HG02678 (cell line): Measurements from ENCODE around the gene PAX6.

Experiments used
- ATAC-seq: cut with Tn5 transposase; IDR thresholded peaks from one replicate; pipeline ENCODE4 v1.9.1; 2021; ENCODE audit warnings: mild to moderate bottlenecking, moderate library complexity; ENCODE audit not compliant: unreplicated experiment

Gene PAX6

DNA sequence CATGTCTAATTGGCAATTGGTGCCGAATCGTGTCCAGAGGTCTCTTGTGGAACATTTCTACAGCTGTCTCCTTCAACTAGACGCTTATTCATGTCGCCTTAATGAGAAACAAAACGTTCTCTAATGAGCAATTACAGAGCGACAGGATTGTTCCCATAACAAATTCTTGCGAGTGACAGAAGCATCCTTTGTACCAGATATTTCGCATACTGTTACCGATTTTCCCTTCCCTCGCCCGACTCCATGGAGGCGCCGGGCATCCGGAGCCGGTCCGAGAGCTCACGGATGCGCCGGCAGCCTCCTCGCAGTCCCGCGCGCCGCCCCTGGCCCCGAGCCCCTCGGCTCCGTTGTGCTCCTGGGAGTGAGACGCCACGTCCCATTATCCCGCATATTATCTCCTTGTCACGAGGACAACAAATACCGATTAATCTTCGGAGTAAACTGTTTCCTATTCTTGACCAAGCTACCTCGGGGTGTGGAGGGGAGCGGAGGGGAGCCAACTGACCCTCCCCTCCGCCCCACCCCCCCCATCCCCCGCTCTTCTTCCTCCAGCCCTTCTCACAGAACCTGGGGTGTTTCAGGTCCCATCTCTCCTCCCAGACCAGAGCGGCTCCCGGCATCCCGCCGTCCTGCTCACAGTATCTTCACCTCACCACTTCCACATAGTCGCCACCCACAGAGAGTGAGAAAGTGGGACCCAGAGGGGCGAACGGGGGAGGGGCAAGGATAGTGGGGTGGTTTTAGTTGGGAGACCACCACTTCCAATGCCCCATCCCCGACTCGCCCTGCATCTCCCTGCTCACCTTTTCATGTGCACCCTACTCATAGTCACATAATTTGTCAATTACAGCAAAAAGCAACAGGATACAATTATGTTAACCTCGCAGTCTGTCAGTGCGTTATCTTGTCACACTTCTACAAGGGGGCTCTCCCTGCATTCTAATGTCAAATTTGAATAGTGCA lies 11.4 kb downstream of the PAX6 start:
- no peak for ATAC-seq

DNA sequence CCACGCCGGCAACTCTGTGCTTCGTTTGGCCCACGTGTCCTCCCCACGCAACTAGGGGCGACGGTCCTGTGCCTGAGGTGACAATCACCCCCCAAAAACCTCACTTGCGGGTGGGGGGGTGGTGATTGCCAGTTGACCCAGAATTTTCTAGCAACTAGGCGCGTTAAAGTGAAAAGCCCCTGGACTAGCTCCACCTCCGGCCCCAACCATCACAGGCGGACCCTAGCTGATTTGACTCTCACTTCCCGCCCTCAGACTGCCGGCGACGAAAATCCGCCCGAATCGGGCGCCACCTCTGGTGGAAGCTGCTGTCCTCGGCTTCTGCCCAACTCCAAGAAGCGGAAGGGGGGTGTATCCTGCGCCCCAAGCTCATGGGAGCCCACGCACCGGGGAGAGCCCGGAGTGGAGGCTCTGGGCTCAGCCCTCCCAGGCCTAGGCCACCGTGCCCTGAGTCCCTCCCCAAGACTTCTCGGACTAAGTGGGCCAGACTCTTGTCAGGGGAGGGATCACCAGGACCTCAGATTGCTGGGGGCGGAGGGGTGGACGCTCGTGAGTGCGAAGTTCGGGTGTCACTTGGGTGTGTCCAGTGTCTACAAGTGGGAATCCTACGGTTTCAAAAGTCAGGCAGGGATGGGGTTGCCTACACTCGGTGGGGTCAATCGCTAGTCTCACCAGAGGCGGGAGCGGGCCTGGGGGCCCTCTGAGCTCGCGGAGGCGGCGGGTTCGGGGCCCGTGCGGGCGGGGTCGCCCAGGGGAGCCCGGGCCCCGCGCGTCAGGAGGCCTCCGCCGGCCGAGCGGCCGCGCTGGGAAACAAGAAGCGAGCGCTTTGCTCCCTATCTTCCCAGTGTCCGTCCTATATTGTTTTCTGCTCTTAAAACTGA lies 12.3 kb downstream of the PAX6 start:
- ATAC-seq, result no peak

DNA sequence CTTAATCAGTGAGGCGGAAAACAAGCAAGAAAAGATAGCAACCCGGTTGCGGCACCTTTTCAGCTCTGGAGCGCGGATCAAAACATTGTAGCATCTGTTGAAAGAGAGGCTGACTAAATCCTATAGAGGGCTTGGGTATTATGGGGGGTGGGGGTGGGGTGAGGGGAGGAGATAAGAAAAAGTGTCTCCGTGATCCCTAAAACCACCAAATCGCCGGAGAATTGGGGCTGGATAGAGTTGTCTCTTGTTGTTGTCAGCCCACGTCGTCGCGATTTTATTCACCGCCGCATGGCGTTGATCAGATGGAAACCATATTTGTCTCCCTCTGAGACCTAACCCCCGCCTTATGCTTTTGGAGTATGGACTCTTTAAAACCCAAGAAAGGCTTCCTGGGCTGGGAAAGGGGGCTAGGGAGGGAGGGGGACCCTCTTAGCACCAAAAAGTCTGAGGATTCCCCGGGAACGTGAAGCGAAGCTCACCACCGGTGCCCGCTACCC lies 13.0 kb downstream of the PAX6 start:
- ATAC-seq, result no peak

DNA sequence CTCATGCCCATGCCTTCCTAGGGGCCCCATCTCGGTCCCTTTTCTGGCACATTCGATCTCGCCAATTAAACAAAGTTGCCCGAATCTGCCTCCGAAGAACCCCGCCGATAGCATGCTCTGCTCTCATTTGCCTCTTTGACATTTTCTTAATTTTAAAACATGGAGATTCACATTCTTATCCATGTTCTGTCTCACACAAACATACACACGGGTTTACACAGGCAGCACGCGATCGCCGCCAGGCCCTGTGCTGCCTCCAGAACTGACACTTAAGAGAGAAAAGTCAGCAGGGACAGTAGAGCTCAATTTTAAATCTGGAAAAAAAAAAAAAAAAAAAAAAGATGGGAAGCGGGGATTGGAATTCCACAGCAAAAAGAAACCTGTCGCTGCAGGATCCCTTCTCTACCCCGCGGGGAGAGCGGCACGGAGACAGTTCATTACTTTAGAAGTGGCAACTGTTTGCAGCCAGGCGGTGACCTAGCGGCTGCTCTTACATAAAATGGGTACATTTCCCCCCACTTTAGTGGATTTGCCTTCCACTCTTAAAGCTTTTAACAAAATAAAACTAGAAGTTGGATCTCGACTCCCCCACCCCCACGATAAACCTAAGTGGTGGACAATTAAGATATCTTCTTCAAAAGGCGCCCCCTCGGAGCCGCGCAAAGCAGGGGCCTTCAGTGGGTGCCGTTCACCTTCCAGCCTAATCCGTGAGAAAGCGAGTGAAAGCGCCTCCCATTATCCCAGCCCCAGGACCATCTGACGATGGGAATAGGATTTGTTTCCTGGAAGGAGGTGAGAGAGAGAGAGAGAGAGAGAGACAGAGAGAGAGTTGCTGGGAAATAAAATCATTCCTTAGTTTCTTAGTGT lies 13.7 kb downstream of the PAX6 start:
- no peak for ATAC-seq

DNA sequence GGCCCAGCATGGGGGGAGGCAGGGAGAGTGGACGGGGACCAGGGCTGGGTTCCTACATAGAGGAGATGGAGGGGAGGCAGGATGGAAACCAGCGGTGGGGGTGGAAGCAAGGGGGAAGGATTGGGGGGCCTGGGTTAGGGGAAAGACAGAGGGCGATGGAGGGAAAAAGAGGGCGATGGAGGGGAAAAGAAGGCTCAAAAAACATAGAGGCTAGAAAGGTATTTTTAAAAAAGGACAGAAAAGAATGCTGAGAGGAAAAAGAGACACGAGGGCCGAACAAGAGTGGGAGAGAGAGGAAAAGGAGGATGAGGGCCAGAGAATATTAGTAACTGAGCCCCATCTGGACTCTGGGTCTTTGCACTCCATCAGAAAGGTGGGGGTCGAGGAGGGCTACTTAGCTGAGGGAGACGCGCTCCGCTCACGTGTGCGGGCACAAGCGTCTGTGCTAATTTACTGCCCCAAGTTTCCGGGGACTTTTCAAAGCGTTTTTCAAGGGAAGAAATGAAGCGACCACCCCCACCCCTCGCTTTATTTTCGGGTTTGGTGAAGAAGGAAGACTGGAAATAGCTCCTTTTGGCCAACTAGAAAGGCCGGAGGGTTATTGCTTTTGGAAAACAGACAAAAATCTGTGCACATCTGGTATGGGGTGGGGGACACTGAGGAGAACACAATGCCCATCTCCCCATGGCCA lies 14.5 kb downstream of the PAX6 start:
- no peak for ATAC-seq

DNA sequence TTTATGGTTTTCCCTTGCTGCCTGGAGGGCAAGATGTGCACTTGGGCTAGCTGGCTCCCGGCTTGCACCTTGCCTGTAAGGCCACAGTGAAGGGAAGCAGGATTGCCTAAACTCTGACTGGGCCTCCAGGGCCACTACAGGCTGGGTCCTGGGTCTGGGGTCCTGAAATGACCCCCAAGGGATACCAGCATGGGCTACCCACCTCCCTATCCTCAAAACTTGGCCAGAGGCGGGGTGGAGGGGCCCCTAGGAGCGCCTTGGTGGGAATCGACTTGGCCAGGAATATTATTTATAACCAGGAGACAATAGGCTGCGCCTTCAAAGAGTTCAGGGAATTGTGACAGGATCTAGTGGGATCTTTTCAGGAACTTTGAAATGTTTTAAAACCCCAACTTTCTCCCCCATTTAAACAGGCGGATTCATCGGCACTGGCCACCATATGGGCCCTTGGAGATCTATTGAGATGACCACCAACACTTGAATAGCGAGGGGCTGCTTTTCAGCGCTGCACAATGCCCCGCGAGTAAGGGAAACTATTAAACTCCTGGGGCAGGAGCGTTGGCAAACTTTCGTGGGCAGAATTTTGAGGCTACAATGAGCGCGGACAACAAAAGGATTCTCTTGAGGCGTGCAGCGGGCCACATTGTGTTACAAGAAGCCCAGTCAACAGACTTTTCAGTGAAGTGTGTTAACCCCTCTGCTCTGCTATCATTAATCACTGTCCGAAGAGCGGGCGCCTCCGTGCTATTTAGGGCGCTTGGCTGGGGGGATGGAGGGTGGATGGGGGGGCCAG lies 15.2 kb downstream of the PAX6 start:
- ATAC-seq, result no peak

DNA sequence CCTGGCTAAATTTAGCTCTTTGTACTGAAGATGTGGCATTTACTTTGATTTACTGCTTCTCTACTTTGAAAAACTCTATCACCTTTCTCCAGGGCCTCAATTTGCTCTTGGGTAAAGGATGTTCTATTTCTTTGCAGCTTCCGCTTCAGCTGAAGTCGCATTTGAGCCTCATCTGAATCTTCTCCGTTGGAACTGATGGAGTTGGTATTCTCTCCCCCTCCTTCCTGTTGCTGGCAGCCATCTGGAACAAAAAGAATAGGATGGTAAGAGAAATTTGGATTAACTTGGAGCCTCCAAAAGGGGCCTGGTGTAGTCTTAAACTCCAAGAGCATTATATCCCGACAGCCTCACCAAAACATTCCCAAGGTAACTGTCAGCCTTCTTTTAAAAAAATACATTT lies 16.6 kb downstream of the PAX6 start:
- ATAC-seq, result no peak

DNA sequence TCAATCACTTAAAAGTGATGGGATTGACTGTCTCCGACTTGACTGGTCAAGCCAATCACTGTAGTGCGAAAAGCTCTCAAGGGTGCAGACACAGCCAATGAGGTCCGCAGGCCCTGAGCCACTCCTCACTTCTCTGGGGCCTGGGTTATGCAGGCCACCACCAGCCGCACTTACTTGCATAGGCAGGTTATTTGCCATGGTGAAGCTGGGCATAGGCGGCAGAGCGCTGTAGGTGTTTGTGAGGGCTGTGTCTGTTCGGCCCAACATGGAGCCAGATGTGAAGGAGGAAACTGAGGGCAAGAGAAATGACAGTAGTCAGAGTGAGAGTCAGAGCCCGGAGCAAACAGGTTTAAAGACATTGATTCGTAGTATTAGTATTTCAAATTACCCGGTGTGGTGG lies 17.9 kb downstream of the PAX6 start:
- ATAC-seq, result no peak

DNA sequence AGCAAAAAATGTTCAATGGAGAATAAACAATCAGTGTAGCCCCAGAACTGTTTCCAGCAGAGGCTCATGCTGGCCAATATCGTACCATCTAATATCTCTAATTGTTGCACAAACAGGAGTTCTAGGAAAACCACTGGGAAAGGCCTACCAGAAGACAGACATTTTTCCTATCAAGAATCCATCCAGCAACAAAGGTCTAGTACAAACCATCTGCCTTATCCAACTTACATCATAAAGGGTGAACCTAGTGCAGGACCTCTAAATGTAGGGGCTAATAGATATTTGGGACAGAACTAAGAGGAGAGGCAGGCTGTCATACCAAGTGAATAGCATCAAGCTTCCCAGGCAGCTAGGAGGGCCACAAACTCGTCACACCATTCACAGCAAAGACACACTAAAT lies 18.7 kb downstream of the PAX6 start:
- ATAC-seq, result no peak

DNA sequence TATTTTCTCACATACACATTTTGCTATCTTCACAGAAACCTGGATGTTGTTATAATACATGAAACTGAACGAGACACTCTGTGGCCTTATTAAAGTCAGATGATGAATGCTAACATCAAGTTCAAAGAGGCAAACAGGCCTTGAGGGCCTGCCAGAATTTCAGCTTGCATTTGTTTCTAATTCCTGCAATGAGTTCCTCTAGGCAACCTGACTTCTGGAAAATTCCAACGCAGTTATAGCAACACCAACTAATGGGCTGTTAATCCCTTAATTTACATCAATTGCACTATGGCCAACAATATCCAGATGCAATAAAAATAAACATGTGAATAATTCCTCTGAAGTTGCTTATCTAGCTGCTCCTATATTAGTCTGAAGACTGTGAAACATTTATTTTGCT lies 19.1 kb downstream of the PAX6 start:
- ATAC-seq, result no peak

DNA sequence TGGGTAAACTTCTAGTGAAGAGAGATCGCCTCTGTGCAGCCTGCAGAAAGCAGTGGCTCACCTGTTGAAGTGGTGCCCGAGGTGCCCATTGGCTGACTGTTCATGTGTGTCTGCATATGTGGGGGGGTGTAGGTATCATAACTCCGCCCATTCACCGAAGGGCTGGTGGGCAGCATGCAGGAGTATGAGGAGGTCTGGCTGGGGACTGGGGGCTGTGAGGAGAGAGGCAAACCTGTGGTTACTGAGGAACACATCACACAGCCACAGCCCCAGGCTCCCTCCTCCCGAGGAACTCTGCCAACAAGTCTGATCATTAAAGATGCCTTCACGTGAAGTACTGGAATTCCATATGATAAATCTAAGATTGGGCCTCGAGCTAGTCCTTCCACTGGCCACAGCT lies 20.5 kb downstream of the PAX6 start:
- ATAC-seq, result no peak

DNA sequence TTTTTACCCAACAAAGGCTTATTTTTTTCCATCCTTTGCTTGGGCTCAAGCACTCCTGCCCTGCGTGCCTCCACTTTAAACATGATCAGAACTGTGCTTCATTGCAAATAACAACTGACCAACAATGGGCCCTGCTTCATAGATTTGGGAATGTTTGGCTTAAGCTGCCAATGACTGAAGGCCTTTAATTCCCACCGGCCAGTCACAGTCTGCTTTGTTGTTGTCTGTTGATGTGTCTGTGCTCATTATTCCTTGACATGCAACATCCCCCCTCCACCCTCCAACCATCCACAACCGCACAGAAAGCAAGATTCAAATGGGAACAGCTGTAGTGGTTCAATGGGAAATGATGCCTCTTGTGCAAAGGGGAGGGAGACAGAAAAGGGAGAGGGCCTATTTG lies 23.0 kb downstream of the PAX6 start:
- ATAC-seq, result no peak

DNA sequence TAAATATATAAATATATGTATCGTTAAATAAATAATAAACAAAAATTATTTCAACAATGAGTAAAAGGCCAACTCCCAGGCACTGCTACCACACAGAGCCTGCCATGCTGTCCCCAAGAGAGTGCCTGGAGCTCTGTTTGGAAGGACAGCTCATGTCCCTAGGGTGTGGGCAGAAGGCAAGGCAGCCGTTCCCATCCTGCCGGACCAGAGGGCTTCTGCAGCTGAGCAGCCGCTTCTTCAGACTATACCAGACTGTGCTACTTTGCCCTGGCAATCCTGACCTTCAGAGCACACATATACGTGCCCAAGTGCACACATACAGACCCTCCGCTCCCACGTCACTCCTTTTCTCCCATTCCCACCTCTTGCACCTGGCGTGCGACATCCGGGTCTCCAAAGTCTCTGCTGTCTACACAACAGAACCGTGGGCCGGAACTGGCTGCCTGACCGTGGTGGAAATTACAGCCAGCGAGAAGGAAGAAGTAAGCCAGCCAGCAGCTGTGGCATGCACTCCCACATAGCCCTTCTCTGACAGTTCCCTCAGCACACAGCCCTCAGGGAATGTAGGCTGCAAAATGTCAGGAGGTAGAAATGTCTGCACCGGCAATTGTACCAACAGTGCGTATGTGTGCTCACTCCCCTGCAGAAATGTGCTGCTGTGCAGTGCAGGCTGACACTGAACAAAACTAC lies 24.0 kb downstream of the PAX6 start:
- no peak for ATAC-seq

DNA sequence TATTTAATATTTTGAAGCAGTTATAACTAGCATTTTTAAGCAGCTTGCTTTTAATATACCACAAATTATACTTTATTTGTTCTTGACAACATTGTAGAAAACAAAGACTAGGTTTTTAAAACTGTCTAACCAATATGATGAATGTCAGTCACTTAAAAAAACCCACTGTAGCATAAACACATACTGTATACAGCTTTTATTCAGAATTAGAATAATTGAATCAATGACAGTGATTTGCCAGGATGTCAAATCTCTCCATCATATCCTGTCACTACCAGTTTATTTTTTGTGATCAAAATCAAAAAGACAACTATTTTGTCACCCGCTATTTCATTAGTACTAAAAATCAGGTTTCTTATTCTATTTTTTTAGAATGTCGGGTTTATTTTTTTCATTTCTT lies 26.5 kb downstream of the PAX6 start:
- ATAC-seq, result no peak

DNA sequence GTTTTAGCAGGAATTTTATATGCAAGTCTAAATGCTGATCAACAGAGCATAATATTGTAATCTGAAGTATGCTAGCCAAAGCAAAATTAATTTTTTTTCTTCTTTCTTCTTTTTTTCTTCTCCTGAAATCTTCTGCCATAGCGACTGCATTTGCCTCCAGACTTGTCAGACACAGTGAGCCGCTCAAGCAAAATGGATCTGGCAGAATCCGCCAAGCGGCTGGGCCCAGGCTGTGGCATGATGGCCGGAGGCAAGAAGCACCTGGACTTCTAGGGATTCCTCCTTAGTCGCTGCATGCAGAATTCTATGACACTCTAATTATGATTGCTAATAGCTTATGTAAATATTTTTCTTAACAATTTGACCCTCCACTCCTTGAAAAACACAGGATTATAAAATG lies 27.9 kb downstream of the PAX6 start:
- no peak for ATAC-seq

DNA sequence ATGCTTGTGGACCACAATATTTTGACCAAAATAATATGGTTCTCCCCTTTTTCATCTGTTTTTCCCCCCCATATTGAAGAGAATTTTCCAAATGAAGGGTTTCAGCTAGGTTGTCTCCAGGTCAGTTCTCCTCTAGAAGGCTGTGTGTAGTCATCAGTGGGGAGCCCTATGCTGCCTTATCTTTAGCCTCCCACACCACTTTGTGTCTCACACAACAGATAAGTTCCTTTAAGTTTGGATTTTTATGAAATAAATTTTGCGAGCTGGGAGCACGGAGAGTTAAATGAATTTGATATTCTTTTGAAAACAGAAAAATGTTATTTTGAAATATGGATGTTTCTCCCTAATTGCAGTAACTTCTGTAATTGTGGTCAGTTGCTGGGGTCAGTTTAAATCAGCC lies 28.9 kb downstream of the PAX6 start:
- no peak for ATAC-seq

DNA sequence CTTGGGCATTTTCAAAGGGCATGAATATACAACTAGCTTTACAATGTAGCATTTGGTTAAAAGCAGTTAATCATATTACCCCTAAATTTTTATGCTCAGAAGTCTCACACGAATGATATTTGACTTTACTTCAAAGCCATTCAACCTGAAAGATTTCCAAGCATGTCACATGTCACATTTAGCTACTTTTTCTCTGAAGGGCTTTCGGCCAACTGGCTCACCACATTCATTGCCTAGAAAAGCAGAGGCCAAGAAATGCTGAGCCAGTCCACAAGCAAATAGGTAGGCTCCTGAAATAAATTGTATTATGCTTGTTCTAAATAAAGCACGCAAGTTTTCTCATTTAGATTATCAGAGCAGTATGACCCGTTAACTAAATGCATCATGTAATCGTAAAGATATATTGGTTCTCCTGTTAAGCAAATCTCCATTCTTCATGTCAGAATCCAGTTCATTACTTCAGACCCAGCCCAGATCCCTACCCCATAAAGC lies 30.6 kb downstream of the PAX6 start:
- ATAC-seq, result no peak

DNA sequence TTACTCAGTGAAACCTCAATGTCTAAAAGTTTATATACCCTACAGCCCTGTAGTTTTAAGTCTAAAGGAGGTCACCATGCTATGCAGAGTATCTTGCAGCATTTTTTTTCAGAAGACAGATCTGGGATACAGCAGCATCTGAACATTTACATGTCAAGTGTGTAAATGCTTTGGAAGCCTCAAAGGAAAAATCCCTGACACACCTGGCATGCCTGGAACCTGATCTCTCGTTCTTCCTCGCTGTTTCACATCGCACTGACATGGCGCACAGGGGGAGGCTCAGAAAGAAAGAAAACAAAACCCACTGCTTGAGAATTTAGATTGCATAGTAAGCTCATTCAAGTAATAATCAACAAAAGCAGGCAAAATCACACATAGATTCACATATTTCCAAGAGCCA lies 31.0 kb downstream of the PAX6 start:
- ATAC-seq, result no peak

DNA sequence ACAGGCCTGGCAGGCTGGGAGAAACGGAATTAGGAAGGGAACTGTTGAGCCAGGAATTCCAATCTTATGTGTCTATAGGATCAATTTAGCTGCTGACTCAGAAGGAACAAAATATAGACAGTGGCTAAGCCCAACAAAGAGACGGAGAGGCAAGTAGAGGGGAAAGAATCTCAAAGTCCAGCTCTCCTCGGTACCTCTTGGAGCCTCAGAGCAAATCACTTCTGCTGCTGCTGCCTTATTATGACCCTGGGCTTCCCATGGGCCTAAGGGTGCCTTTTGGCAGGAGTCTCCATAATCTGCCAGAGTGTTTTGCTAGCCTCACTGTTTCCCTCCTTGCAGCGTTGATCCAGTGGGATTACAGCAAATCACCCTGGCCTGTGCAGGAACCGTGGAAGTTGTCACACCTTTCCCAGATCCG lies 31.7 kb downstream of the PAX6 start:
- no peak for ATAC-seq
